HAP-1 (cell line): ENCODE measurements around the gene CCDC70.

ENCODE experiments used
- DNase-seq, 2 experiments: peaks; one replicate each; pipeline ENCODE4 v3.0.0-alpha.2; 2016 to 2020; ENCODE audit warnings: low spot score in 2 of 2
- H3K27me3 ChIP-seq: fragments of 250-450 bp; sonication (Bioruptor Pico); 2 replicates; pipeline ENCODE4 v1.5.1; 2020; ENCODE audit warnings: low read depth, mild to moderate bottlenecking, moderate library complexity
- H3K36me3 ChIP-seq: fragments of 250-450 bp; sonication (Bioruptor Pico); replicated peaks from 2 replicates; pipeline ENCODE4 v1.5.1; 2020; ENCODE audit warnings: mild to moderate bottlenecking
- H3K4me1 ChIP-seq: fragments of 250-450 bp; sonication (Bioruptor Pico); 2 replicates; pipeline ENCODE4 v1.5.1; 2020; ENCODE audit warnings: mild to moderate bottlenecking
- H3K4me3 ChIP-seq: fragments of 250-450 bp; sonication (Bioruptor Pico); 2 replicates; pipeline ENCODE4 v1.5.1; 2020; ENCODE audit warnings: mild to moderate bottlenecking, moderate library complexity
- H3K9me3 ChIP-seq: fragments of 250-450 bp; sonication (Bioruptor Pico); 2 replicates; pipeline ENCODE4 v1.5.1; 2020; ENCODE audit warnings: mild to moderate bottlenecking, moderate library complexity
- in situ Hi-C: fragments of 300-500 bp; cut with MboI; formaldehyde crosslinking; loops from 3 replicates; pipeline ENCODE4 v1.14.3; 2020; ENCODE audit warnings: low sequenced_read_pairs, inconsistent platforms, mixed read lengths

Gene CCDC70

GRCh38 chr13:51856998-51857397 is 4.8 kb upstream of the CCDC70 start:
- no peak for DNase-seq
- H3K4me3 ChIP-seq: no peak overlapping the region
- in situ Hi-C loops: no loop called here
- no peaks in the 10 kb centered on the region for H3K4me1 ChIP-seq
- no peaks in the 10 kb centered on the region for H3K9me3 ChIP-seq
- H3K36me3 ChIP-seq: no peaks in the 10 kb centered on the region
- H3K27me3 ChIP-seq: peaks cover 18% of the 10 kb centered on the region

DNA sequence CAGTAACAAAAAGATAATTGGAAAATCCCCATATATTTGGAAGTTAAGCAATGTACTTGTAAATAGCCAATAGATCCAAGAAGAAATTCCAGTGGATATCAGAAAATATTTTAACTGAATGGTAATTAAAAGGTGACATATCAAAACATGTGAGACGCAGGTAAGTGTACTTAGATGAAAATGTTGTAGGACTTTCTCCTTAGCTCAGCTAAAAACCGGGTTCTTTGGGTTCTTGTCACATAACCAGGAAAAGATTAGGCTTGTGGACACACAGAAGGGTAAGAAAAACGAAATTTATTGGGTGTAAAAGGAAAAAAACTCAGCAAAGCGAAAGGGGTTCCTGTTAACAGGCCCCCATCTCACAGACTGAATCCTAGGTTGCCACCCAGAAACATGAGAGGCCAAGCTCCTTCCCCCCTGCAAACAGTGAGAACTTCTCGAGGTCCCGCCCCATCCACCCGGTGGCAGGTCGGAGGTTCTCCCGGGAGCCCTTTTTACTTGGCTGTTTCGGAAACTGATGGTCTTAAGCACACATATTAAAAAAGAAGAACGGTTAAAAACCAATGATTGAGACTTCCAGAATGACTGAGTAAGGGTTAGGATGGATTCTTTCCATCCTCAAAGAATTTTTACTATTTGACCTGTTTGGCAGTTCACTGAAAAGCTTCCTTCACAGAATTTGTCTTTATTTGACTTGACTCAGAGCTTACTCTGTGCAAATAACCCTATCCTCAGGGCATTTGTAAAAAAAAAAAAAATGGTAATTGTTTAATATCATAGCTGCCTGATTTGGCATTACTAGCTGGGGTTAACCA is 3.1 kb upstream of the CCDC70 start:
- Histone ChIP-seq H3K4me3 (no peak overlapping the region), H3K27me3 (peaks cover 18% of the 10 kb centered on the region), H3K9me3 (no peaks in the 10 kb centered on the region), H3K36me3 (no peaks in the 10 kb centered on the region), H3K4me1 (no peaks in the 10 kb centered on the region)
- DNase-seq: no peak
- in situ Hi-C loops: no loop called here

GRCh38 chr13:51862957-51863356 is 1.2 kb downstream of the CCDC70 start:
- in situ Hi-C loops: no loop called here
- H3K9me3 ChIP-seq: no peaks in the 10 kb centered on the region
- no peak overlapping the region for H3K4me3 ChIP-seq
- no peaks in the 10 kb centered on the region for H3K4me1 ChIP-seq
- DNase-seq: no peak
- peaks cover 17% of the 10 kb centered on the region for H3K27me3 ChIP-seq
- H3K36me3 ChIP-seq: no peaks in the 10 kb centered on the region

DNA sequence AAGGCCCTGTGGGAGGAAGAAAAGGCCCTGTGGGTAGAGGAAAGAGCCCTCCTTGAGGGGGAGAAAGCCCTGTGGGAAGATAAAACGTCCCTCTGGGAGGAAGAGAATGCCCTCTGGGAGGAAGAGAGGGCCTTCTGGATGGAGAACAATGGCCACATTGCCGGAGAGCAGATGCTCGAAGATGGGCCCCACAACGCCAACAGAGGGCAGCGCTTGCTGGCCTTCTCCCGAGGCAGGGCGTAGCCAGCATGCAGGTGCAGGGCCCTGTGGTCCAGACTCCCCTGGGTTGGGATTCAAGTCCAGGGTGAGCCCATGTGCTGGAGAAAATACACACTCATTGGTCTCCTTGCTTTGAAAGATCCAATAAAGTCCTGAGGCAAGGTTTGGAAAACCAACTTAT is 4.1 kb downstream of the CCDC70 start:
- in situ Hi-C loops: no loop called here
- Histone ChIP-seq H3K9me3 (no peaks in the 10 kb centered on the region), H3K27me3 (peaks cover 5% of the 10 kb centered on the region), H3K4me3 (no peak overlapping the region), H3K36me3 (no peaks in the 10 kb centered on the region), H3K4me1 (no peaks in the 10 kb centered on the region)
- DNase-seq: no peak

DNA sequence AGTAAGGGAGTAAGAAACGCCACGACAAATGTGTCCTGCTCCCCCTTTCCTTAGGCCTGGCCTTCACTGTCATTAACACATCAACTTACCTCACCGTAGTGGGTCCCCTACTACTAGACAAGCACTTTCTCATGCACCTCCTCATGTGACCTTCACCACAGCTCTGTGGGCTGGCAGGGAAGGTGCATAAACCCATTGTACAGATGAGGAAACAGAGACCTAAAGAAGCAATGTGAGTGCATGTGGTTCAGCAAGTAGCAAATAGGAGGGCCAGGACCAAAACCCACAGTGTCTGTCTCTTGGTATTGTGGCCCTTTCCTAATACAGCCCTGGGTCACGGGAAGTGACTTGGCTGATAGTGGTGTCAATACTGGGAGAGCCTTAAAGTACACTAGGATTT is 5.3 kb downstream of the CCDC70 start:
- DNase-seq: no peak
- H3K36me3 ChIP-seq: no peaks in the 10 kb centered on the region
- H3K9me3 ChIP-seq: no peaks in the 10 kb centered on the region
- in situ Hi-C loops: no loop called here
- no peak overlapping the region for H3K4me3 ChIP-seq
- no peaks in the 10 kb centered on the region for H3K4me1 ChIP-seq
- H3K27me3 ChIP-seq: peaks cover 5% of the 10 kb centered on the region

GRCh38 chr13:51869916-51870315 is 8.1 kb downstream of the CCDC70 start:
- H3K4me1 ChIP-seq: no peaks in the 10 kb centered on the region
- in situ Hi-C loops: no loop called here

GRCh38 chr13:51870616-51871015 is 8.8 kb downstream of the CCDC70 start:
- H3K4me3 ChIP-seq: no peak overlapping the region
- in situ Hi-C loops: no loop called here
- no peaks in the 10 kb centered on the region for H3K4me1 ChIP-seq
- H3K9me3 ChIP-seq: no peaks in the 10 kb centered on the region
- DNase-seq: no peak
- H3K36me3 ChIP-seq: no peaks in the 10 kb centered on the region
- H3K27me3 ChIP-seq: peaks cover 7% of the 10 kb centered on the region

More at GRCh38 chr13:51869916-51870315, 8.1 kb downstream of the CCDC70 start:
- no peak for DNase-seq
- H3K4me3 ChIP-seq: no peak overlapping the region
- H3K27me3 ChIP-seq: peaks cover 7% of the 10 kb centered on the region
- no peaks in the 10 kb centered on the region for H3K9me3 ChIP-seq
- H3K36me3 ChIP-seq: no peaks in the 10 kb centered on the region

DNA sequence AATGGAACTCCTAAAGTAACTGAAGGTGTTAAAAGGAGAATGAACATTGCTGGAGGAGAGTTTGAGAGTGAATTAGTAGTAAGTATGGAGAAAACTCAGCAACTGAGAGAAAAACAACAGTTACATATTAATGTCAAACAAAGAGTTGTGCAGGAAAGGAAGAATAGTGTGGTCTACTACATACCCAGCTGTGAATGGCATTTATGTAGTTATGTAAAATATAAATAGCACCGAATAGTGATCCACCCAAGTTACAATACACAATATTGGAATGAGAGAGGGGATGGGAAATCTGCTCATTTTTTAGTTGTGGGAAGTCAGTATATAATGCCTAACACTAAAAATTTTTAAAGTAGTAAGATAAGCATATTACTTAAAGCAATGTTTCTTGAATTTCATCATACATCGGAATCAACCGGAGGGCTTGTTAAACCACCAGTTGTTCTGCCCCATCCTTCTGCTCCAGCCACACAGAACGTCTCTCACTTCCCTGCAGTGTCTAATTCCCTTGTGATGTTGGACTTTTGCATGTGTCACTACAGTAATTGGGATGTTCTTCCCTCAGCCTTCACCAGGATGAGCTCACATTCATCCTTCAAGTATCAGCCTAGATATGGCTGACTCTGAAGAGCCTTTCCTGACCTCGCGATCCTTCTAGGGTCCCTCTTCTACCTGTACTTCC is 11.5 kb downstream of the CCDC70 start:
- DNase-seq: no peak
- H3K4me1 ChIP-seq: no peaks in the 10 kb centered on the region
- no peak overlapping the region for H3K4me3 ChIP-seq
- in situ Hi-C loops: no loop called here
- peaks cover 7% of the 10 kb centered on the region for H3K27me3 ChIP-seq
- H3K9me3 ChIP-seq: no peaks in the 10 kb centered on the region
- H3K36me3 ChIP-seq: no peaks in the 10 kb centered on the region

- no peak for DNase-seq
- Histone ChIP-seq H3K4me3 (no peak overlapping the region), H3K4me1 (no peaks in the 10 kb centered on the region), H3K9me3 (no peaks in the 10 kb centered on the region), H3K27me3 (peaks cover 4% of the 10 kb centered on the region; the same call in 1 of the 2 replicates), H3K36me3 (no peaks in the 10 kb centered on the region)
- in situ Hi-C loops: no loop called here
Observed at GRCh38 chr13:51873837-51874236, 12.1 kb downstream of the CCDC70 start.

GRCh38 chr13:51874651-51875050 is 12.9 kb downstream of the CCDC70 start:
- Histone ChIP-seq H3K27me3 (peaks cover 4% of the 10 kb centered on the region; the same call in 1 of the 2 replicates), H3K9me3 (no peaks in the 10 kb centered on the region), H3K4me3 (no peak overlapping the region), H3K4me1 (no peaks in the 10 kb centered on the region), H3K36me3 (no peaks in the 10 kb centered on the region)
- DNase-seq: peak; percentile 28
- in situ Hi-C loops: no loop called here

DNA sequence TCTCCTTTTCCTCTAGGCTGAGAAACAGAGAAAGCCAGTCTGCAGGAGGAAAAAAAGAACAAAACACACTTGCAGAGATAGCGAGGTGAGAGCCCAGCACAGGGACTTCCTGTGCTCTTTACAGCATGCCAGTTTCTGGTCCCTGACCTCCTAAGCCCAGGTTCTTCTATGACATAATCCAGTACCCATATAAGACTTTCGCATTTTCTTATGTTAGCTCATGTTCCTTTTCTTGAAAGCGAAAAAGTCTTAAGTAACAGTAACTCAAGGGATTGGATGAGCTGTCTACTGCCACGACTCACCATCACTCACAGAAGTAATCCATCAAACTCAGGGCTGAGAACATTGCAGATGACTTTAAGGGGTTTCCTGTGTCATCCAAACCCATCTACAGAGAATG is 17.4 kb downstream of the CCDC70 start:
- in situ Hi-C loops: no loop called here

GRCh38 chr13:51881296-51881695 is 19.5 kb downstream of the CCDC70 start:
- no peaks in the 10 kb centered on the region for H3K9me3 ChIP-seq
- in situ Hi-C loops: no loop called here
- H3K4me3 ChIP-seq: no peak overlapping the region
- DNase-seq: no peak
- no peaks in the 10 kb centered on the region for H3K4me1 ChIP-seq
- peaks cover 6% of the 10 kb centered on the region; the same call in 1 of the 2 replicates for H3K27me3 ChIP-seq
- no peaks in the 10 kb centered on the region for H3K36me3 ChIP-seq

More for the DNA sequence above, 17.4 kb downstream of the CCDC70 start:
- H3K9me3 ChIP-seq: no peaks in the 10 kb centered on the region
- H3K4me1 ChIP-seq: no peaks in the 10 kb centered on the region
- DNase-seq: no peak
- H3K36me3 ChIP-seq: no peaks in the 10 kb centered on the region
- no peak overlapping the region for H3K4me3 ChIP-seq
- H3K27me3 ChIP-seq: 0 out of 2 replicates have a peak, but pooled peaks cover 2% of the 10 kb centered on the region

DNA sequence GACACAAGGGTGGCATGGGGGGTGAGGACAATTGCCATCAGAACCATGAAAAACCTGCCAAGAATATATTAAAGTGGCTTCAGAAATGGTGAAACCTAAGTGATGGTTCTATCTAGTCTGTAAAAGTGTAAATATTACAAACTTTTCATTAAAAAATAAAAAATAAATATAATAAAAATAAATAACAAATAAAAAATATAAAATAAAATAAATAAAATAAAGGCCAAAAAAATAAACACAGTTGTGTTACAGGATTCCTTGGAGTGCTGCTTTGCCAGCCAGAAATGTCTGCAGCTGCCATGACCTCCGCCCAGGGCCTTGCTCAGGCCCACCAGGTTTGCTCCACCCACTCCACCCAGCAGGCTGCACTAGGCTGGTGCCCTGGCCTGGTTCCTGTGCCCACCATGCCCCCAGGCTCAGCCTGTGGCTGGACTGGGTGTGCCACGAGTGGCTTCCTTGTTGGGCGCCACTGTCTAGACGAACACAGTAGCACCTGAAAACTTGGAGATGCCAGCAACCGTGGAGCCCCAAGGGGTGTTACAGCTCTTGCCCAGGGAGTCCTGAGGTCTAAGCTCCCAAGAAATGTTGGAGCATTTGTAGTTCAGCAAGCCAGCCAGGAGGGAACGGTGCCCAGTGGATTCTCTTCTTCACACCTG is 20.9 kb downstream of the CCDC70 start:
- Histone ChIP-seq H3K9me3 (no peaks in the 10 kb centered on the region), H3K4me1 (no peaks in the 10 kb centered on the region), H3K27me3 (peaks cover 6% of the 10 kb centered on the region; the same call in 1 of the 2 replicates), H3K36me3 (no peaks in the 10 kb centered on the region), H3K4me3 (no peak overlapping the region)
- in situ Hi-C loops: no loop called here
- DNase-seq: no peak

DNA sequence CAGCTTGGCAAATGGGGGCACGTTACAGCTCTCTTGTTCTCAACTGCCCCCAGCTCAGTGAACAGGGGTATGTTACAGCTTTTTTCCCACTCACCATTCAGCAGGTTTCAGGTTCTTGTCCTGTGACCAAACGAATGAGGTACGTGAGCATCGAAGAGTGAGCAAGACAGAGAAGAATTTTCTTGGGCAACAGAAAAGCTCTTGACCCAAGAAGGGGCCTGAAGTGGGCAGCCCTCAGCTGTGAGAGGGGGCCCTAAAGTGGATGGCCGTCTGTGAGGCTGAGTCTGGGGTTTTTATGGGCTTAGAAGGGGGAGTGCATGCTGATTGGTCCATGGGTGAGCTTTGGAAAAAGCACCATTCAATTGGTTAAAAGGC is 21.4 kb downstream of the CCDC70 start:
- no peak for DNase-seq
- in situ Hi-C loops: no loop called here
- H3K4me1 ChIP-seq: no peaks in the 10 kb centered on the region
- peaks cover 6% of the 10 kb centered on the region; the same call in 1 of the 2 replicates for H3K27me3 ChIP-seq
- H3K36me3 ChIP-seq: no peaks in the 10 kb centered on the region
- no peaks in the 10 kb centered on the region for H3K9me3 ChIP-seq
- no peak overlapping the region for H3K4me3 ChIP-seq
